MM.1S (cell line): ENCODE measurements around the gene SNTB2.

ENCODE experiments used
- DNase-seq: peaks from one replicate; pipeline ENCODE4 v3.0.0-alpha.2; 2015
- H2AFZ ChIP-seq: fragments of 300-600 bp; sonication (generic); 2 replicates; pipeline ENCODE4 v1.6.0; 2016; ENCODE audit warnings: antibody characterized with exemption, low read length
- H3F3A ChIP-seq: fragments of 300-600 bp; sonication (generic); 2 replicates; pipeline ENCODE4 v1.6.1; 2016; ENCODE audit warnings: mild to moderate bottlenecking, antibody characterized with exemption, low read length, moderate library complexity, mixed read lengths; ENCODE audit not compliant: insufficient read depth
- H3K27ac ChIP-seq: fragments of 300-600 bp; sonication (generic); 2 replicates; pipeline ENCODE4 v1.5.1; 2016; ENCODE audit warnings: mild to moderate bottlenecking, low read length
- H3K27me3 ChIP-seq: fragments of 300-600 bp; sonication (generic); replicated peaks from 2 replicates; pipeline ENCODE4 v1.6.0; 2016; ENCODE audit warnings: low read length; ENCODE audit not compliant: insufficient read depth
- H3K36me3 ChIP-seq: fragments of 300-600 bp; sonication (generic); replicated peaks from 2 replicates; pipeline ENCODE4 v1.6.1; 2016; ENCODE audit warnings: mild to moderate bottlenecking, low read length, mixed read lengths; ENCODE audit not compliant: insufficient read depth
- H3K4me1 ChIP-seq: fragments of 300-600 bp; sonication (generic); 2 replicates; pipeline ENCODE4 v1.6.1; 2016; ENCODE audit warnings: low read length, mixed read lengths
- H3K4me2 ChIP-seq: fragments of 300-600 bp; sonication (generic); 2 replicates; pipeline ENCODE4 v1.6.0; 2016; ENCODE audit warnings: low read depth, low read length
- H3K4me3 ChIP-seq: fragments of 300-600 bp; sonication (generic); 2 replicates; pipeline ENCODE4 v1.5.1; 2016; ENCODE audit warnings: low read length, mixed read lengths
- H3K79me2 ChIP-seq: fragments of 300-600 bp; sonication (generic); 2 replicates; pipeline ENCODE4 v1.6.1; 2016; ENCODE audit warnings: mixed run types, low read length, mixed read lengths
- H3K9ac ChIP-seq: fragments of 300-600 bp; sonication (generic); 2 replicates; pipeline ENCODE4 v1.6.1; 2016; ENCODE audit warnings: low read length, mixed read lengths
- H3K9me2 ChIP-seq: fragments of 300-600 bp; sonication (generic); replicated peaks from 2 replicates; pipeline ENCODE4 v1.6.1; 2016; ENCODE audit warnings: mild to moderate bottlenecking, low read length, mixed read lengths; ENCODE audit not compliant: insufficient read depth
- H3K9me3 ChIP-seq: fragments of 300-600 bp; sonication (generic); replicated peaks from 2 replicates; pipeline ENCODE4 v1.6.1; 2016; ENCODE audit warnings: mild to moderate bottlenecking, low read length, mixed read lengths; ENCODE audit not compliant: insufficient read depth
- H4K20me1 ChIP-seq: fragments of 300-600 bp; sonication (generic); 2 replicates; pipeline ENCODE4 v1.6.1; 2016; ENCODE audit warnings: mild to moderate bottlenecking, low read length, moderate library complexity, mixed read lengths; ENCODE audit not compliant: insufficient read depth
- CTCF ChIP-seq: fragments of 300-600 bp; sonication (generic); IDR thresholded peaks from 2 replicates; pipeline ENCODE4 v1.5.1; 2016; ENCODE audit warnings: antibody characterized with exemption, low read length, mixed read lengths
- EZH2 ChIP-seq: fragments of 300-600 bp; sonication (generic); optimal IDR thresholded peaks from 2 replicates; pipeline ENCODE3; 2017; ENCODE audit warnings: low read depth, mild to moderate bottlenecking, antibody characterized with exemption, low read length, mixed read lengths
- EZH2phosphoT487 ChIP-seq: fragments of 300-600 bp; sonication (generic); IDR thresholded peaks from 2 replicates; pipeline ENCODE4 v1.6.1; 2018; ENCODE audit warnings: antibody characterized with exemption, low read length

SNTB2 gene

GRCh38 chr16:69191136-69191535 is 4.2 kb downstream of the SNTB2 start:
- Histone ChIP-seq H3K9me2 (no peaks in the 10 kb centered on the region), H2AFZ (no peak overlapping the region), H4K20me1 (no peaks in the 10 kb centered on the region), H3K9me3 (no peaks in the 10 kb centered on the region), H3K79me2 (peaks cover 62% of the 10 kb centered on the region), H3K9ac (no peak overlapping the region), H3K27me3 (no peaks in the 10 kb centered on the region), H3K4me3 (no peak overlapping the region), H3K4me2 (no peak overlapping the region), H3K27ac (no peak overlapping the region), H3K4me1 (peaks cover 22% of the 10 kb centered on the region), H3F3A (peaks cover 19% of the 10 kb centered on the region), H3K36me3 (no peaks in the 10 kb centered on the region)
- TF ChIP-seq CTCF (no peak), EZH2phosphoT487 (no peak), EZH2 (no peak)
- no peak for DNase-seq

- no peak for DNase-seq
- H3K9me3 ChIP-seq, result no peaks in the 10 kb centered on the region
- no peaks in the 10 kb centered on the region for H4K20me1 ChIP-seq
- TF ChIP-seq EZH2phosphoT487, result no peak
- no peak overlapping the region for H3K4me3 ChIP-seq
- H3K79me2 ChIP-seq, result peaks cover 68% of the 10 kb centered on the region
- no peaks in the 10 kb centered on the region for H3K36me3 ChIP-seq
- no peak overlapping the region for H3K9ac ChIP-seq
- H2AFZ ChIP-seq, result no peak overlapping the region
- no peak overlapping the region for H3K4me2 ChIP-seq
- H3F3A ChIP-seq, result no peaks in the 10 kb centered on the region
- no peaks in the 10 kb centered on the region for H3K27me3 ChIP-seq
- H3K4me1 ChIP-seq, result peaks cover 14% of the 10 kb centered on the region
- no peaks in the 10 kb centered on the region for H3K9me2 ChIP-seq
- no peak overlapping the region for H3K27ac ChIP-seq
Observed at GRCh38 chr16:69193855-69194254, 6.9 kb downstream of the SNTB2 start.

GRCh38 chr16:69194488-69194887 is 7.5 kb downstream of the SNTB2 start:
- Histone ChIP-seq H3K4me1 (peaks cover 12% of the 10 kb centered on the region), H3K79me2 (peaks cover 62% of the 10 kb centered on the region)
- TF ChIP-seq CTCF (no peak), EZH2phosphoT487 (no peak), EZH2 (no peak)

DNA sequence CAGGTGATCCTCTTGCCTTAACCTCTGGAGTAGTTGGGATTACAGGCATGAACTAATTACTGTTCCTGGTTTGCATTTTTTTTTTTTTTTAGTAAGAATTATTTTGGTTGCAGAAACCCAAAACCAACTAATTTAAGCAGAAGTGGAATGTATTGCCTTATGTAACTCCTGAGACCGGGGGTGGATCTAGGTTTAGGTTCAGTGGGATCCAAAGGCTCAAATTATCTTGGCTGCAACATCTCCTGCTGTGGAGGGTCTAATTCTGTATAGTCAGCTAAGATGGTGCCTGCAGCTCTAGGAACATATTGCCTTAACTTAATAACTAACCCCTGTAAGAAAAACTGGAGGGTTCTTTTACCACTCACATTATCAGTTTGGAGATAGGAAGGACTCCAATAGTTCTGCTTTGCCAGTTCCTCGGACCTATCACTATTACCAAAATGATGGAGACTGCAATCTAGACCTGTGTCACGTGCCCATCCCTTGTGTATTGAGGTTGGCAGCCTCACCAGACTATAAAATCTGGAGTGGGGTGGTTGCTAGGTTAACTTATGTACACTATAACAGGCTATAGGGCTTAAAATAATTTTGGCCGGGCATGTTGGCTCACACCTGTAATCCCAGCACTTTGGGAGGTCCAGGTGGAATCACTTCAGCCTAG is 8.5 kb downstream of the SNTB2 start:
- H4K20me1 ChIP-seq, result no peaks in the 10 kb centered on the region
- DNase-seq, result no peak

More at GRCh38 chr16:69194488-69194887, 7.5 kb downstream of the SNTB2 start:
- no peak for DNase-seq
- Histone ChIP-seq H4K20me1 (no peaks in the 10 kb centered on the region), H3K9me2 (no peaks in the 10 kb centered on the region), H3K9me3 (no peaks in the 10 kb centered on the region), H3K27me3 (no peaks in the 10 kb centered on the region), H3K4me3 (no peak overlapping the region), H3F3A (no peaks in the 10 kb centered on the region), H3K4me2 (no peak overlapping the region), H3K9ac (no peak overlapping the region), H2AFZ (no peak overlapping the region), H3K36me3 (no peaks in the 10 kb centered on the region), H3K27ac (no peak overlapping the region)

More for the DNA sequence above, 8.5 kb downstream of the SNTB2 start:
- Histone ChIP-seq H3F3A (no peaks in the 10 kb centered on the region), H3K27ac (no peak overlapping the region), H3K9ac (no peak overlapping the region), H3K79me2 (peaks cover 56% of the 10 kb centered on the region), H3K4me2 (no peak overlapping the region), H3K4me3 (no peak overlapping the region), H3K36me3 (no peaks in the 10 kb centered on the region), H3K27me3 (no peaks in the 10 kb centered on the region), H2AFZ (no peak overlapping the region), H3K9me2 (no peaks in the 10 kb centered on the region), H3K9me3 (no peaks in the 10 kb centered on the region), H3K4me1 (peaks cover 3% of the 10 kb centered on the region; the same call in 1 of the 2 replicates)
- no peak for TF ChIP-seq EZH2
- TF ChIP-seq EZH2phosphoT487, result no peak
- TF ChIP-seq CTCF, result no peak
